PFSK-1 (cell line): ENCODE data around the gene GRK4.

Experiments used
- FOXP2 ChIP-seq: optimal IDR thresholded peaks from 2 replicates; pipeline ENCODE3; 2011; ENCODE audit warnings: borderline replicate concordance, control low read depth, inconsistent platforms; ENCODE audit not compliant: insufficient read depth; ENCODE audit errors: extremely low read length, extremely low read depth
- POLR2AphosphoS5 ChIP-seq: IDR thresholded peaks from 2 replicates; pipeline ENCODE4 v1.6.1; 2012; ENCODE audit warnings: low read depth, mild to moderate bottlenecking, control low read depth, low read length, moderate library complexity
- REST ChIP-seq, 2 experiments: IDR thresholded peaks; 2 replicates each; pipeline versions ENCODE4 v1.6.1 to v1.8.0; 2011 to 2012; ENCODE audit warnings: low read depth in 2 of 2, low read length in 2 of 2, control low read depth in 1 of 2, inconsistent platforms in 1 of 2, mild to moderate bottlenecking in 1 of 2, moderate library complexity in 1 of 2; ENCODE audit not compliant: insufficient read depth in 1 of 2
- SIN3A ChIP-seq: IDR thresholded peaks from 2 replicates; pipeline ENCODE4 v1.6.1; 2012; ENCODE audit warnings: mild to moderate bottlenecking, low read length, moderate library complexity, borderline replicate concordance; ENCODE audit not compliant: insufficient read depth
- TAF1 ChIP-seq: IDR thresholded peaks from 2 replicates; pipeline ENCODE4 v1.6.1; 2012; ENCODE audit warnings: low read length, control low read depth, borderline replicate concordance; ENCODE audit not compliant: insufficient read depth

Gene GRK4

GRCh38 chr4:2932951-2933565 lies 30.3 kb upstream of the GRK4 start:
- TF ChIP-seq SIN3A, result no peak
- no peak for TF ChIP-seq REST (IDR thresholded peaks at IDR 0.05; ENCODE audit: insufficient read depth in 1 of 2, low read depth in 2 of 2, low read length in 2 of 2)
- no peak for TF ChIP-seq FOXP2
- no peak for TF ChIP-seq TAF1
- no peak for TF ChIP-seq POLR2AphosphoS5

GRCh38 chr4:2933566-2934076 lies 29.8 kb upstream of the GRK4 start:
- TF ChIP-seq REST (IDR thresholded peaks at IDR 0.05; ENCODE audit: insufficient read depth in 1 of 2, low read depth in 2 of 2, low read length in 2 of 2), result no peak
- TF ChIP-seq POLR2AphosphoS5, result no peak
- TF ChIP-seq FOXP2, result no peak
- no peak for TF ChIP-seq SIN3A

- no peak for TF ChIP-seq SIN3A
- TF ChIP-seq REST (IDR thresholded peaks at IDR 0.05; ENCODE audit: insufficient read depth in 1 of 2, low read depth in 2 of 2, low read length in 2 of 2), result no peak
- TF ChIP-seq TAF1, result no peak
- no peak for TF ChIP-seq POLR2AphosphoS5
- no peak for TF ChIP-seq FOXP2
These were observed 29.1 kb upstream of the GRK4 start for GRCh38 chr4:2934077-2934812.

GRCh38 chr4:2934813-2935761 lies 28.3 kb upstream of the GRK4 start:
- TF ChIP-seq POLR2AphosphoS5 (peak; percentile 91), SIN3A (peak; percentile 95; the same call in 1 of the 2 replicates), REST (IDR thresholded peaks at IDR 0.05; ENCODE audit: insufficient read depth in 1 of 2, low read depth in 2 of 2, low read length in 2 of 2) (peak in 1 of 2 experiments; percentile 69; a peak in 2 of 4 replicates), FOXP2 (no peak), TAF1 (peak; percentile 96; the same call in 1 of the 2 replicates)
